Measurements from ENCODE around the gene PTPRA. TPM values are rescaled to one million over a fixed set of nuclear protein-coding genes. Genes with fewer than 3 reads are reported as not detected.
A peak's percentile ranks its signal among the peaks of the same experiment; 100 is the strongest.

PTPRA gene
- total and polyA plus RNA-seq, 4 donors: 8.7 to 24.3 (median 15.7) TPM

GRCh38 chr20:3031524-3032147, 158.4 kb downstream of the PTPRA start:
- Histone ChIP-seq H3K9ac (ENCODE audit: low read depth in 1 of 2, low read length in 2 of 2) (no peak overlapping the region), H3K9me3 (ENCODE audit: control insufficient read depth in 4 of 4, low read length in 3 of 4) (no peaks in the 10 kb centered on the region), H3K4me3 (ENCODE audit: low read depth in 1 of 3, low read length in 3 of 3) (no peak overlapping the region), H3K4me1 (ENCODE audit: control insufficient read depth in 4 of 4, insufficient read depth in 4 of 4, low read length in 3 of 4) (peaks cover 0 to 15% (median 0%) of the 10 kb centered on the region in 4 donors), H3K27ac (ENCODE audit: low read depth in 1 of 2, low read length in 2 of 2) (no peak overlapping the region), H3K36me3 (ENCODE audit: control insufficient read depth in 4 of 4, insufficient read depth in 3 of 4, low read depth in 1 of 4, low read length in 3 of 4) (peaks cover 0 to 34% (median 25%) of the 10 kb centered on the region in 4 donors), H3K27me3 (ENCODE audit: control insufficient read depth in 4 of 4, insufficient read depth in 4 of 4, low read length in 3 of 4) (no peaks in the 10 kb centered on the region)
- TF ChIP-seq SP1 (IDR thresholded peaks at IDR 0.05) (no peak), FOXA1 (IDR thresholded peaks at IDR 0.05) (no peak), ZBTB33 (IDR thresholded peaks at IDR 0.05) (no peak), TAF1 (conservative IDR thresholded peaks at IDR 0.05) (no peak), HNF4G (IDR thresholded peaks at IDR 0.05) (no peak)
- DNase-seq (ENCODE audit: low spot score): no peak
- WGBS: 96% methylated on average over 3 of the region's 3 CpGs

GRCh38 chr20:3032624-3033023, 159.3 kb downstream of the PTPRA start:
- TF ChIP-seq ZBTB33 (IDR thresholded peaks at IDR 0.05) (no peak), FOXA1 (IDR thresholded peaks at IDR 0.05) (no peak), YY1 (IDR thresholded peaks at IDR 0.05) (no peak), MAX (IDR thresholded peaks at IDR 0.05) (no peak), ATF3 (IDR thresholded peaks at IDR 0.05) (no peak), CTCF (IDR thresholded peaks at IDR 0.05; ENCODE audit: low read depth, low read length, missing input control) (no peak), SP1 (IDR thresholded peaks at IDR 0.05) (peak; percentile 39), RXRA (IDR thresholded peaks at IDR 0.05) (peak in 1 of 2 donors; percentile 26), EGR1 (IDR thresholded peaks at IDR 0.05; ENCODE audit: low read depth in 2 of 2) (no peak), TAF1 (conservative IDR thresholded peaks at IDR 0.05) (no peak), REST (IDR thresholded peaks at IDR 0.05) (no peak), JUND (IDR thresholded peaks at IDR 0.05) (no peak), HNF4G (IDR thresholded peaks at IDR 0.05) (peak; percentile 29), FOXA2 (IDR thresholded peaks at IDR 0.05) (no peak), NR2F2 (IDR thresholded peaks at IDR 0.05) (no peak), HNF4A (conservative IDR thresholded peaks at IDR 0.05) (peak in 1 of 2 donors; percentile 76), GABPA (IDR thresholded peaks at IDR 0.05 in 1 of 2, conservative IDR thresholded peaks at IDR 0.05 in 1 of 2) (no peak), RAD21 (IDR thresholded peaks at IDR 0.05) (peak in 1 of 2 donors; percentile 23)
- DNase-seq (ENCODE audit: low spot score): no peak
- peaks cover 0 to 26% (median 18%) of the 10 kb centered on the region in 4 donors for H3K36me3 ChIP-seq (ENCODE audit: control insufficient read depth in 4 of 4, insufficient read depth in 3 of 4, low read depth in 1 of 4, low read length in 3 of 4)

More at GRCh38 chr20:3032624-3033023, 159.3 kb downstream of the PTPRA start:
- H3K27ac ChIP-seq (ENCODE audit: low read depth in 1 of 2, low read length in 2 of 2): no peak overlapping the region
- H3K4me3 ChIP-seq (ENCODE audit: low read depth in 1 of 3, low read length in 3 of 3): no peak overlapping the region
- no peaks in the 10 kb centered on the region for H3K27me3 ChIP-seq (ENCODE audit: control insufficient read depth in 4 of 4, insufficient read depth in 4 of 4, low read length in 3 of 4)
- H3K9ac ChIP-seq (ENCODE audit: low read depth in 1 of 2, low read length in 2 of 2): no peak overlapping the region
- peaks cover 0 to 24% (median 5%) of the 10 kb centered on the region in 4 donors for H3K4me1 ChIP-seq (ENCODE audit: control insufficient read depth in 4 of 4, insufficient read depth in 4 of 4, low read length in 3 of 4)
- H3K9me3 ChIP-seq (ENCODE audit: control insufficient read depth in 4 of 4, low read length in 3 of 4): no peaks in the 10 kb centered on the region
- 88% methylated on average over 8 of the region's 8 CpGs for WGBS
